Tibial nerve (tissue), 3 donors: ENCODE results near the gene UBE3A.

Source experiments
- CTCF ChIP-seq, 5 experiments: fragments of 200-600 bp in 3 of 5; fragments of 450-650 bp in 2 of 5; sonication (generic) in 3 of 5; IDR thresholded peaks; one replicate each; pipeline ENCODE4 v1.5.1; 2016 to 2019; ENCODE audit warnings: antibody characterized with exemption in 5 of 5, mild to moderate bottlenecking in 3 of 5, moderate library complexity in 2 of 5
- POLR2A ChIP-seq, 2 donors: fragments of 450-650 bp; IDR thresholded peaks; one replicate each; pipeline ENCODE4 v1.6.1; 2017; ENCODE audit warnings: antibody characterized with exemption in 2 of 2, mild to moderate bottlenecking in 2 of 2, moderate library complexity in 2 of 2

GRCh38 chr15:25402342-25402741 is 36.5 kb downstream of the UBE3A start:
- TF ChIP-seq POLR2A (IDR thresholded peaks at IDR 0.05): no peak
- TF ChIP-seq CTCF (IDR thresholded peaks at IDR 0.05): no peak
